ENCODE data around the gene SEMA4G.

SEMA4G gene

GRCh38 chr10:101007915-101008822 lies 38.9 kb downstream of the SEMA4G start:
- DNase-seq = no peak

GRCh38 chr10:101008823-101009423 lies 39.6 kb downstream of the SEMA4G start:
- no peak for DNase-seq

GRCh38 chr10:101010329-101010728 lies 41.0 kb downstream of the SEMA4G start:
- DNase-seq = no peak

GRCh38 chr10:101011517-101012423 lies 42.5 kb downstream of the SEMA4G start:
- DNase-seq = no peak

GRCh38 chr10:101012525-101013364 lies 43.4 kb downstream of the SEMA4G start:
- DNase-seq = peak; percentile 88

GRCh38 chr10:101013365-101013825 lies 44.1 kb downstream of the SEMA4G start:
- DNase-seq = no peak

GRCh38 chr10:101014230-101014884 lies 45.1 kb downstream of the SEMA4G start:
- peak; percentile 90 for DNase-seq

GRCh38 chr10:101014966-101015581 lies 45.8 kb downstream of the SEMA4G start:
- no peak for DNase-seq

GRCh38 chr10:101015582-101015973 lies 46.3 kb downstream of the SEMA4G start:
- DNase-seq = no peak

- DNase-seq = no peak
These were observed 47.5 kb downstream of the SEMA4G start for GRCh38 chr10:101016814-101017213.

GRCh38 chr10:101018118-101018599 lies 48.9 kb downstream of the SEMA4G start:
- DNase-seq = no peak

- peak; percentile 83 for DNase-seq
These were observed 49.5 kb downstream of the SEMA4G start for GRCh38 chr10:101018600-101019439.

All from right forelimb (tissue), 1 donor.